H1 (cell line): ENCODE data around the gene IRAK3.
"Not testable (repeated sequence)": the region's sequence is repeated elsewhere in the genome, so short reads cannot be mapped to it uniquely, and the experiment has no call there.

Experiments used
- CTCF ChIP-seq, 3 experiments: IDR thresholded peaks; 1 replicate in 2 of 3; 2 replicates in 1 of 3; pipeline versions ENCODE4 v1.5.1 to v1.6.1; 2011; ENCODE audit warnings: low read length in 3 of 3, mild to moderate bottlenecking in 3 of 3, inconsistent platforms in 2 of 3, low read depth in 1 of 3, moderate library complexity in 1 of 3; ENCODE audit not compliant: insufficient read depth in 1 of 3; ENCODE audit errors: control extremely low read depth in 1 of 3
- JUND ChIP-seq: IDR thresholded peaks from 2 replicates; pipeline ENCODE4 v1.6.1; 2011; ENCODE audit warnings: mild to moderate bottlenecking, improper control_type of control experiment, low read length
- POLR2A ChIP-seq, 2 experiments: IDR thresholded peaks; 1 replicate in 1 of 2; 2 replicates in 1 of 2; pipeline ENCODE4 v1.6.1; 2011; ENCODE audit warnings: low read depth in 2 of 2, low read length in 2 of 2, mild to moderate bottlenecking in 2 of 2; ENCODE audit errors: control extremely low read depth in 1 of 2
- POLR2AphosphoS5 ChIP-seq: IDR thresholded peaks from 2 replicates; pipeline ENCODE4 v1.6.1; 2011; ENCODE audit warnings: low read depth, low read length
- SP1 ChIP-seq: IDR thresholded peaks from 2 replicates; pipeline ENCODE4 v1.6.1; 2011; ENCODE audit warnings: low read depth, low read length
- TAF1 ChIP-seq: IDR thresholded peaks from 2 replicates; pipeline ENCODE4 v1.6.1; 2011; ENCODE audit warnings: mild to moderate bottlenecking, low read depth, low read length

- not testable (repeated sequence) for TF ChIP-seq TAF1; CTCF (IDR thresholded peaks at IDR 0.05; ENCODE audit: control extremely low read depth in 1 of 3, insufficient read depth in 1 of 3, low read depth in 1 of 3, low read length in 3 of 3); POLR2A (IDR thresholded peaks at IDR 0.05; ENCODE audit: control extremely low read depth in 1 of 2, low read depth in 2 of 2, low read length in 2 of 2); POLR2AphosphoS5; JUND; SP1
These were observed 24.0 kb downstream of the IRAK3 start for GRCh38 chr12:66213011-66213410.
